ENCODE data around the gene ELMOD1.
"Not testable (repeated sequence)": the region's sequence is repeated elsewhere in the genome, so short reads cannot be mapped to it uniquely, and the experiment has no call there.

ELMOD1 gene

GRCh38 chr11:107590460-107591377 is at the start of gene ELMOD1:
Gene ELMOD1, plus strand, starts transcription at chr11:107591147. Its CDS starts 27,043 bp downstream, at chr11:107618190.
- no peak for DNase-seq

- no peak for DNase-seq
These were observed 45.8 kb upstream of the ELMOD1 start for GRCh38 chr11:107545101-107545514.

GRCh38 chr11:107547961-107548360 is 43.0 kb upstream of the ELMOD1 start:
- DNase-seq = no peak

GRCh38 chr11:107549253-107549953 is 41.5 kb upstream of the ELMOD1 start:
- peak; percentile 63 for DNase-seq

GRCh38 chr11:107549954-107550285 is 41.0 kb upstream of the ELMOD1 start:
- DNase-seq = no peak

GRCh38 chr11:107550304-107550703 is 40.6 kb upstream of the ELMOD1 start:
- DNase-seq = no peak

- no peak for DNase-seq
These were observed 29.3 kb upstream of the ELMOD1 start for GRCh38 chr11:107561688-107562087.

- DNase-seq = no peak
These were observed 28.2 kb upstream of the ELMOD1 start for GRCh38 chr11:107562647-107563208.

- peak; percentile 48 for DNase-seq
These were observed 27.2 kb upstream of the ELMOD1 start for GRCh38 chr11:107563702-107564101.

- DNase-seq = no peak
These were observed 26.1 kb upstream of the ELMOD1 start for GRCh38 chr11:107564877-107565218.

- peak; percentile 78 for DNase-seq
These were observed 25.6 kb upstream of the ELMOD1 start, which contains the start of gene ALKBH8 for GRCh38 chr11:107565219-107565937. Gene ALKBH8, minus strand, starts transcription at chr11:107565735. Its CDS starts 4,842 bp downstream, at chr11:107560893.

- DNase-seq = not testable (repeated sequence)
These were observed 24.9 kb upstream of the ELMOD1 start for GRCh38 chr11:107565955-107566501.

GRCh38 chr11:107566569-107566968 is 24.4 kb upstream of the ELMOD1 start:
- DNase-seq = no peak

GRCh38 chr11:107567739-107568335 is 23.1 kb upstream of the ELMOD1 start:
- DNase-seq = no peak

- no peak for DNase-seq
These were observed 20.9 kb upstream of the ELMOD1 start for GRCh38 chr11:107570015-107570414.

- DNase-seq = no peak
These were observed 17.5 kb upstream of the ELMOD1 start for GRCh38 chr11:107573438-107573837.

GRCh38 chr11:107576497-107577345 is 14.2 kb upstream of the ELMOD1 start:
- DNase-seq = peak; percentile 56

- no peak for DNase-seq
These were observed 13.6 kb upstream of the ELMOD1 start for GRCh38 chr11:107577346-107577711.

GRCh38 chr11:107579169-107579568 is 11.8 kb upstream of the ELMOD1 start:
- DNase-seq = not testable (repeated sequence)

GRCh38 chr11:107581147-107581546 is 9.8 kb upstream of the ELMOD1 start:
- no peak for DNase-seq

GRCh38 chr11:107583629-107584195 is 7.2 kb upstream of the ELMOD1 start:
- DNase-seq = no peak
